Esophagus muscularis mucosa (tissue), 4 donors: ENCODE data around the gene ANK3.

Experiments
- EP300 ChIP-seq: sonication (generic); formaldehyde crosslinking; IDR thresholded peaks from one replicate; pipeline ENCODE4 v1.6.1; 2017; ENCODE audit warnings: antibody characterized with exemption
- POLR2A ChIP-seq: fragments of 450-650 bp; IDR thresholded peaks from one replicate; pipeline ENCODE4 v1.6.1; 2017; ENCODE audit warnings: antibody characterized with exemption, moderate library complexity, mild to moderate bottlenecking, low read depth
- POLR2AphosphoS5 ChIP-seq, 2 donors: sonication (generic); formaldehyde crosslinking; IDR thresholded peaks; one replicate each; pipeline ENCODE4 v1.6.1; 2017; ENCODE audit warnings: antibody characterized with exemption in 2 of 2
- TF ChIP-seq, protein P1 (sequence below), 3 experiments: fragments of 200-600 bp in 2 of 3; fragments of 450-650 bp in 1 of 3; sonication (generic) in 2 of 3; IDR thresholded peaks; one replicate each; pipeline ENCODE4 v1.5.1; 2017 to 2019; ENCODE audit warnings: antibody characterized with exemption in 3 of 3, mild to moderate bottlenecking in 2 of 3, moderate library complexity in 1 of 3

DNA sequence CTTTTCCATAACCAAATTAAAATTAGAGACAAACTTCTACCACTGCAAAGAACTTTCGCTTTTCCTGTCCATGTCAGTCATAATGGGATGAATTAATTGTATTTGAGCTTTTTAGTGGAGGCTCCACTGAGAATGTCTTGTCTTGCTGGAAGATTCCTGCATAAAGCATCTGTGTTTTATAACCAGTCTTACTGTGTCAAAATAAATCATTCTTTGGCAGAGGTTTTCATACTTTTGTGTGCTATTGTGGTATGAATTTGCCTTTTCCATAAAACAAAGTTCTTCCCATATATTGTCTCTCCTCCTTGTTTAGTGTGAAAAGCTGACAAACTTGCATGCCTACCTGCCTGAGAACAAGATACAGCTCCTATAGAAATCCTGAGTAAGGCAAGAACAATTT is 358.5 kb downstream of the ANK3 start:
- TF ChIP-seq, protein P1, sequence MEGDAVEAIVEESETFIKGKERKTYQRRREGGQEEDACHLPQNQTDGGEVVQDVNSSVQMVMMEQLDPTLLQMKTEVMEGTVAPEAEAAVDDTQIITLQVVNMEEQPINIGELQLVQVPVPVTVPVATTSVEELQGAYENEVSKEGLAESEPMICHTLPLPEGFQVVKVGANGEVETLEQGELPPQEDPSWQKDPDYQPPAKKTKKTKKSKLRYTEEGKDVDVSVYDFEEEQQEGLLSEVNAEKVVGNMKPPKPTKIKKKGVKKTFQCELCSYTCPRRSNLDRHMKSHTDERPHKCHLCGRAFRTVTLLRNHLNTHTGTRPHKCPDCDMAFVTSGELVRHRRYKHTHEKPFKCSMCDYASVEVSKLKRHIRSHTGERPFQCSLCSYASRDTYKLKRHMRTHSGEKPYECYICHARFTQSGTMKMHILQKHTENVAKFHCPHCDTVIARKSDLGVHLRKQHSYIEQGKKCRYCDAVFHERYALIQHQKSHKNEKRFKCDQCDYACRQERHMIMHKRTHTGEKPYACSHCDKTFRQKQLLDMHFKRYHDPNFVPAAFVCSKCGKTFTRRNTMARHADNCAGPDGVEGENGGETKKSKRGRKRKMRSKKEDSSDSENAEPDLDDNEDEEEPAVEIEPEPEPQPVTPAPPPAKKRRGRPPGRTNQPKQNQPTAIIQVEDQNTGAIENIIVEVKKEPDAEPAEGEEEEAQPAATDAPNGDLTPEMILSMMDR (IDR thresholded peaks at IDR 0.05) = no peak
- no peak for TF ChIP-seq POLR2A
- TF ChIP-seq POLR2AphosphoS5 (IDR thresholded peaks at IDR 0.05) = no peak
- TF ChIP-seq EP300 = no peak
